HEK293 (cell line): ENCODE results near the gene RETREG2.

Source experiments
- ZBTB17 ChIP-seq: fragments of 450-650 bp; formaldehyde crosslinking; IDR thresholded peaks from 2 replicates; pipeline ENCODE4 v1.5.1; 2016; ENCODE audit warnings: missing biosample characterization, missing genetic modification characterization
- ZEB2 ChIP-seq: fragments of 450-650 bp; formaldehyde crosslinking; IDR thresholded peaks from 2 replicates; pipeline ENCODE4 v1.5.1; 2016; ENCODE audit warnings: missing biosample characterization, missing genetic modification characterization
- ZNF114 ChIP-seq: fragments of 450-650 bp; formaldehyde crosslinking; IDR thresholded peaks from 2 replicates; pipeline ENCODE4 v1.5.0; 2017; ENCODE audit warnings: missing biosample characterization, missing genetic modification characterization
- ZNF239 ChIP-seq: fragments of 450-650 bp; formaldehyde crosslinking; IDR thresholded peaks from 2 replicates; pipeline ENCODE4 v1.5.1; 2016; ENCODE audit warnings: missing biosample characterization, missing genetic modification characterization
- ZNF423 ChIP-seq: fragments of 450-650 bp; formaldehyde crosslinking; IDR thresholded peaks from 2 replicates; pipeline ENCODE4 v1.5.1; 2016; ENCODE audit warnings: missing biosample characterization, missing genetic modification characterization
- ZNF473 ChIP-seq: fragments of 450-650 bp; formaldehyde crosslinking; IDR thresholded peaks from 2 replicates; pipeline ENCODE4 v1.5.1; 2017; ENCODE audit warnings: missing biosample characterization, missing genetic modification characterization
- ZNF626 ChIP-seq: fragments of 450-650 bp; sonication (Bioruptor Pico); formaldehyde crosslinking; IDR thresholded peaks from 2 replicates; pipeline ENCODE4 v1.5.1; 2018; ENCODE audit warnings: missing biosample characterization, missing genetic modification characterization, inconsistent platforms
- ZNF677 ChIP-seq: fragments of 450-650 bp; IDR thresholded peaks from 2 replicates; pipeline ENCODE4 v1.5.0; 2018; ENCODE audit warnings: missing biosample characterization, mild to moderate bottlenecking, missing genetic modification characterization, moderate library complexity
- TF ChIP-seq, protein P1 (sequence below): fragments of 450-650 bp; formaldehyde crosslinking; IDR thresholded peaks from 2 replicates; pipeline ENCODE4 v1.5.1; 2016; ENCODE audit warnings: missing biosample characterization, missing genetic modification characterization

DNA sequence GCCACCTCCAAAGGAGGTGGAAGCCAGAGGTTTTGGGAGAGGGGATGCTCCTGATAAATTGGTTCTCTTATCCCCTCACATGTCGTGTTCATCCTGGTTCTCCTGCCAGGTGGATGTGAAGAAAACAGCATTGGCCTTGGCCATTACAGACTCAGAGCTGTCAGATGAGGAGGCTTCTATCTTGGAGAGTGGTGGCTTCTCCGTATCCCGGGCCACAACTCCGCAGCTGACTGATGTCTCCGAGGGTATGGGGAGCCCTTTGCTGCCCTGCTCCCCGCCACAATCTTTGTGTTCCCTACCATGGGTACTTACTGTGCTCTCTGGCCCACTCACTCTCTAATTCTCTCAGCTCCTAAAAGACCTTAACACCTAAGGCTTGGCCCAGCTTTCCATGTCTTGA is 3.5 kb downstream of the RETREG2 start:
- no peak for TF ChIP-seq ZNF423 (tag by site-specific recombination)
- TF ChIP-seq ZNF114 (tag by site-specific recombination): no peak
- no peak for TF ChIP-seq ZNF473 (tag by site-specific recombination)
- TF ChIP-seq, protein P1, sequence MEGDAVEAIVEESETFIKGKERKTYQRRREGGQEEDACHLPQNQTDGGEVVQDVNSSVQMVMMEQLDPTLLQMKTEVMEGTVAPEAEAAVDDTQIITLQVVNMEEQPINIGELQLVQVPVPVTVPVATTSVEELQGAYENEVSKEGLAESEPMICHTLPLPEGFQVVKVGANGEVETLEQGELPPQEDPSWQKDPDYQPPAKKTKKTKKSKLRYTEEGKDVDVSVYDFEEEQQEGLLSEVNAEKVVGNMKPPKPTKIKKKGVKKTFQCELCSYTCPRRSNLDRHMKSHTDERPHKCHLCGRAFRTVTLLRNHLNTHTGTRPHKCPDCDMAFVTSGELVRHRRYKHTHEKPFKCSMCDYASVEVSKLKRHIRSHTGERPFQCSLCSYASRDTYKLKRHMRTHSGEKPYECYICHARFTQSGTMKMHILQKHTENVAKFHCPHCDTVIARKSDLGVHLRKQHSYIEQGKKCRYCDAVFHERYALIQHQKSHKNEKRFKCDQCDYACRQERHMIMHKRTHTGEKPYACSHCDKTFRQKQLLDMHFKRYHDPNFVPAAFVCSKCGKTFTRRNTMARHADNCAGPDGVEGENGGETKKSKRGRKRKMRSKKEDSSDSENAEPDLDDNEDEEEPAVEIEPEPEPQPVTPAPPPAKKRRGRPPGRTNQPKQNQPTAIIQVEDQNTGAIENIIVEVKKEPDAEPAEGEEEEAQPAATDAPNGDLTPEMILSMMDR: no peak
- no peak for TF ChIP-seq ZNF677 (tag by site-specific recombination)
- no peak for TF ChIP-seq ZNF239
- TF ChIP-seq ZBTB17 (tag by site-specific recombination): no peak
- no peak for TF ChIP-seq ZEB2 (tag by site-specific recombination)
- TF ChIP-seq ZNF626 (tag by site-specific recombination): no peak
